ENCODE results near the gene NFS1. TPM values are rescaled to one million over a fixed set of nuclear protein-coding genes. Genes with fewer than 3 reads are reported as not detected.

The NFS1 gene
- total RNA-seq, 1 donor from 2014 or later = 22.2 TPM

DNA sequence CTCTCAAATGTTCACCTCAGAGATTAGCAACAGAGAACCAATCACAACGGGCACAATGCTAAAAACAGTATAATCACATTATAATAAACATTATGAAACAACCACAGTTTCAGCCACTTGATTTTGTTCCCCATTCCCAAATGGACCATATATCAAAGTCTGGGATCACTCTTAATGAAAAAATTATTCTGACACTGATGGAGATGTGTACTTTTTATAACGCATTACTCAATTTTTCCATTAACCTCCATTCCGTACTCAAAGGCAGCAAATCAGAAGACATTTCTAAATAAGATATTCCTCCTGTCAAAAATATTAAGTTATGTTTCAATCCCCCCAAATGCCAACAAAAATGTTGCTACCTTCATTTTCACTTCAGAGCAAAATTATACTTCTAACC is 37.2 kb downstream of the NFS1 start:
- Histone ChIP-seq H3K4me1 (peaks cover 67% of the 10 kb centered on the region), H3K4me3 (peak overlapping the region; percentile 4), H3K36me3 (no peaks in the 10 kb centered on the region), H3K27me3 (ENCODE audit: low read depth) (no peaks in the 10 kb centered on the region), H3K9me3 (no peaks in the 10 kb centered on the region), H3K27ac (no peak overlapping the region)
- no peak for DNase-seq
- no peak for ATAC-seq
- intact Hi-C loops (cut with DNase I) = no loop called here
- TF ChIP-seq, protein P1, sequence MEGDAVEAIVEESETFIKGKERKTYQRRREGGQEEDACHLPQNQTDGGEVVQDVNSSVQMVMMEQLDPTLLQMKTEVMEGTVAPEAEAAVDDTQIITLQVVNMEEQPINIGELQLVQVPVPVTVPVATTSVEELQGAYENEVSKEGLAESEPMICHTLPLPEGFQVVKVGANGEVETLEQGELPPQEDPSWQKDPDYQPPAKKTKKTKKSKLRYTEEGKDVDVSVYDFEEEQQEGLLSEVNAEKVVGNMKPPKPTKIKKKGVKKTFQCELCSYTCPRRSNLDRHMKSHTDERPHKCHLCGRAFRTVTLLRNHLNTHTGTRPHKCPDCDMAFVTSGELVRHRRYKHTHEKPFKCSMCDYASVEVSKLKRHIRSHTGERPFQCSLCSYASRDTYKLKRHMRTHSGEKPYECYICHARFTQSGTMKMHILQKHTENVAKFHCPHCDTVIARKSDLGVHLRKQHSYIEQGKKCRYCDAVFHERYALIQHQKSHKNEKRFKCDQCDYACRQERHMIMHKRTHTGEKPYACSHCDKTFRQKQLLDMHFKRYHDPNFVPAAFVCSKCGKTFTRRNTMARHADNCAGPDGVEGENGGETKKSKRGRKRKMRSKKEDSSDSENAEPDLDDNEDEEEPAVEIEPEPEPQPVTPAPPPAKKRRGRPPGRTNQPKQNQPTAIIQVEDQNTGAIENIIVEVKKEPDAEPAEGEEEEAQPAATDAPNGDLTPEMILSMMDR (IDR thresholded peaks at IDR 0.05) = no peak

DNA sequence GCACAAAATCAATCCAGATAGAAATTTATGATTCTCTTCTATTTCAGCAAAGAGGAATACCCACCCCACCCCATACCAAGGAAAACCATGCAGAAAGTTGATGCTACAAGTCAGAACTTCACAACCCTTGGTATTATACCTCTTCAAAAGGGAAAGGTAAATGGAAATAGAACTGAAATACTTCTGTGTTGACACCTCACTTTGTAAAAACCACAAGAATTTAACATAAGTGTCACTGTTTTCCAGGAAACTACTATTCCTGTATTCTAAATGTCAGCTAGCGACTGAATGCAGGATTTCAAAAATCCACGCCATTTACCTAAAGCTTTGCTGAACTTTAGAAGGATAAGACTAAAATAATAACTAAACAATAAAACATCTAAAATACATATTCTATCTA is 38.1 kb downstream of the NFS1 start:
- H3K4me3 ChIP-seq = peak overlapping the region; percentile 4
- DNase-seq = no peak
- H3K9me3 ChIP-seq = no peaks in the 10 kb centered on the region
- intact Hi-C loops (cut with DNase I) = no loop called here
- H3K27ac ChIP-seq = peak overlapping the region; percentile 10
- TF ChIP-seq, protein P1 (IDR thresholded peaks at IDR 0.05) = no peak
- ATAC-seq = no peak
- no peaks in the 10 kb centered on the region for H3K27me3 ChIP-seq (ENCODE audit: low read depth)
- peaks cover 73% of the 10 kb centered on the region for H3K4me1 ChIP-seq
- no peaks in the 10 kb centered on the region for H3K36me3 ChIP-seq

DNA sequence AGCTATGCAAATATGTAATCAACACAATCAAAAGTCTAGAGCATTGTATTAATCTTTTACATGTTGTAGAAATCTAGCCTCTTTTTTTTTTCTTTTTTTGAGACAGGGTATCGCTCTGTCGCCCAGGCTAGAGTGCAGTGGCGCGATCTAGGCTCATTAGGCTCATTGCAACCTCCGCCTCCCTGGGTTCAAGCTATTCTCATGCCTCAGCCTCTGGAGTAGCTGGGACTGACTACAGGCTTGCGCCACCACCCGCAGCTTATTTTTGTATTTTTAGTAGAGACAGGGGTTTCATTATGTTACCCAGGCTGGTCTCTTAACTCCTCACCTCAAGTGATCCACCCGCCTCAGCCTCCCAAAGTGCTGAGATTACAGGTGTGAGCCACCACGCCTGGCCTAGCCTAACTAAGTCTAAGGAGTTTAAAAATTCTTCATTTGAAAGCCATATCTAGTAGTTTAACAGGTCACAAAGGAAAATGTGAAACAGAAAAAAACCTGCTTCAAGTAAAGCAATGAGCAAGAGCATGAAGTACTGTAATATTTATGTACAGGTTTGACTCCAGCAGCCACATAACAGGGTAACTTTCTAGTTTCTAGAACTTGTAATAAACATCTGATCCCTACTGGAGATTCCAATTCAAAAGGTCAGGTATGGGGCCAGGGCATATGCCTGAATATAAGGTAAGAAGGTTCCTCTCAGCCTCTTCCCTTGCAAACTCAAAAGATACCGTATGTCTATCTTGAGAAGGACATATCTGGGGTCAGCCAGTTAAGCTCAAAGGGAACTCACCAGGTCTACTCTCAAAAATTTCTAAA is 38.8 kb downstream of the NFS1 start:
- intact Hi-C loops (cut with DNase I) = no loop called here
- peaks cover 76% of the 10 kb centered on the region for H3K4me1 ChIP-seq

DNA sequence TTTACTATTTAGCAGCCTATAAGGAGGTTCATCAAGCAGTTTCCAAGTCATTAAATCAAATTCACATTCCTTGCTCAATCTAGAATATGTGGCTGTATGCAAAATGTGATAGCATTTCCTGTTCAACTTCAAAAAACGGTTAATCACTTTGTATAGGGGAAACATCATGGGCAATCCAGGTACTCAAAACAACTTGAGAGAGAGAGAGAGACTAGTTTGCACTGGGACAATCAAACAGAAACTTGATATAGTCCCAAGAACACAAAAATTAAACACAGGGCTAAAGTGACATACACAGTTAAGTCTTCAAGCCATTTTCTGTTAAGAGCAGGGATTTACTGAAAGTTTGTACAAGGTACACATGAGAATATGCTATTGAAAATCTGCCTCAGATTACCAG is 41.9 kb downstream of the NFS1 start:
- no peak overlapping the region for H3K4me3 ChIP-seq
- H3K27ac ChIP-seq = no peak overlapping the region
- peaks cover 31% of the 10 kb centered on the region for H3K36me3 ChIP-seq
- intact Hi-C loops (cut with DNase I) = no loop called here
- no peaks in the 10 kb centered on the region for H3K27me3 ChIP-seq (ENCODE audit: low read depth)
- peaks cover 63% of the 10 kb centered on the region for H3K4me1 ChIP-seq
- no peaks in the 10 kb centered on the region for H3K9me3 ChIP-seq
- TF ChIP-seq, protein P1 (IDR thresholded peaks at IDR 0.05) = no peak
- peak; percentile 58 to 64 for ATAC-seq
- DNase-seq = no peak

More for the DNA sequence above, 38.8 kb downstream of the NFS1 start:
- ATAC-seq = no peak
- Histone ChIP-seq H3K27me3 (ENCODE audit: low read depth) (no peaks in the 10 kb centered on the region), H3K27ac (no peak overlapping the region), H3K4me3 (no peak overlapping the region), H3K9me3 (no peaks in the 10 kb centered on the region), H3K36me3 (peaks cover under 1% of the 10 kb centered on the region)
- DNase-seq = no peak
- TF ChIP-seq, protein P1 (IDR thresholded peaks at IDR 0.05) = no peak

DNA sequence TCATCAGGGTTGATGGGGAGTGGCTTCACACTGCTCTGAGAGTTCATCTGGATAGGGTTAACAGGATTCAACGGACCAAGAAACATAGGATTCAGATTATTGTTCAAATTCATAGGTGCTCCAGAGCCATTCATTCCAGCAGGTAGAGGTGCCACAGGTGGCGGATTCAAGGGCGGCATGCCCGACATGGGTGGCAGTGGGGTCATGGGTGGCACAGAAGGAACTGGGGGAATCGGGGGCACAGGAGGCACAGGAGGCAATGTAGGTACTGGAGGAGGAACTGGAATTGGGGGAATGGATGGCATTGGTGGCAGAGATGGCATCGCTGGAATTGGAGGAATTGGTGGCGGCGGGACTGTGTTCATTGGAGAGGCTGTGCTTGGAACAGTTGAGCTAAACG is 44.7 kb downstream of the NFS1 start:
- TF ChIP-seq, protein P1 (IDR thresholded peaks at IDR 0.05) = no peak
- ATAC-seq (no peak), DNase-seq (no peak)
- H3K36me3 ChIP-seq = peaks cover 32% of the 10 kb centered on the region
- H3K9me3 ChIP-seq = no peaks in the 10 kb centered on the region
- intact Hi-C loops (cut with DNase I) = no loop called here
- H3K27ac ChIP-seq = no peak overlapping the region
- peaks cover 57% of the 10 kb centered on the region for H3K4me1 ChIP-seq
- H3K4me3 ChIP-seq = no peak overlapping the region
- no peaks in the 10 kb centered on the region for H3K27me3 ChIP-seq (ENCODE audit: low read depth)

Data from lower lobe of right lung (tissue), 2 donors.